Activated CD8-positive, alpha-beta memory T cell treated with anti-CD3 and anti-CD28 coated beads for 48 hours (primary cell): Measurements from ENCODE around the gene XRN1.
A peak's percentile ranks its signal among the peaks of the same experiment; 100 is the strongest.
"Not testable (repeated sequence)": the region's sequence is repeated elsewhere in the genome, so short reads cannot be mapped to it uniquely, and the experiment has no call there.

Experiments used
- DNase-seq, 3 experiments: peaks; one replicate each; pipeline ENCODE4 v3.0.0-alpha.2; 2020; ENCODE audit warnings: low read depth in 2 of 3, low spot score in 2 of 3

Gene XRN1

GRCh38 chr3:142353571-142353970, 94.3 kb downstream of the XRN1 start:
- DNase-seq = no peak

GRCh38 chr3:142352698-142353097, 95.1 kb downstream of the XRN1 start:
- DNase-seq = not testable (repeated sequence)

- DNase-seq = no peak
Measured at GRCh38 chr3:142348460-142348859, 99.4 kb downstream of the XRN1 start.

DNA sequence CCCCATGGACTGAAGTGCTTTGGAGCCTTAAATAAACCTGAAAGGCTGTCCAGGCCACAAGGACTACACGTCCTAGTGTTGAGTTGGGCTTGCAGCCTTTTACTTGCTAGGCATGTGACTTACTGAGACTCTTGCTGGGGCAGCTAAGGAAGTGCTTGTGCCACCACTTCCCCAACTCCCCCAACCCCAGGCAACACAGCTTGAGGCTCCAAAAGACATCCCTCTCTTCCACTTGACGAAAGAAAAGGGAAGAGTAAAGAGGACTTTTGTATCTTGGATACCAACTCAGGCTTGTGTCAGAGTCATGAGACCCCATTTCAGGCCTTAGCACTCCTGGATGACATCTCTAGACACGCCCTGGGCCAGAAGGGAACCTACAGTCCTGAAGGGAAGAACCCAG, 109.8 kb downstream of the XRN1 start:
- no peak for DNase-seq

GRCh38 chr3:142332390-142332789, 115.4 kb downstream of the XRN1 start:
- no peak for DNase-seq

GRCh38 chr3:142324275-142324953, 123.4 kb downstream of the XRN1 start:
- DNase-seq = not testable (repeated sequence)

- DNase-seq = no peak
Measured at GRCh38 chr3:142319912-142320311, 127.9 kb downstream of the XRN1 start.

- no peak for DNase-seq
Measured at GRCh38 chr3:142319094-142319493, 128.7 kb downstream of the XRN1 start.

DNA sequence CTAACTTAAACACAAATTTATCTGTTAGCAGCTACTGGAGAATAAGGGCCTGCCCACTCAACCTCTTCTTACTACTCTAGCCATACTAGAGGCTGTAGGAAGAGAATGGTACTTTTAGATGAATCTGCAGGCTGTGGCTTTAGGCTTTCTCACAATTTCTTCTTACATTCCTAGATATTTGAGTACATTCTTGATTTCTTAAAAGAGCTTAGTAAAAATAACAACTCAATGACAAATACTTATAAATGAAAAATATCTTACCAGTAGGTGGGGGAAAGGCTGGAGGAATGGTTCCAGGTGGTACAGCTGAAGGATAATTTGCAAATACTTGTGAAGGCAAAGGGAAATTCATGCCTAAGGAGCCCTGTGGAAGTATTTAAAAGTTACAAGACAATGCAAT, 129.5 kb downstream of the XRN1 start:
- no peak for DNase-seq

GRCh38 chr3:142315978-142316388, 131.9 kb downstream of the XRN1 start:
- not testable (repeated sequence) for DNase-seq

- DNase-seq = no peak
Measured at GRCh38 chr3:142315083-142315482, 132.8 kb downstream of the XRN1 start.

GRCh38 chr3:142310439-142310838, 137.4 kb downstream of the XRN1 start:
- DNase-seq = no peak

DNA sequence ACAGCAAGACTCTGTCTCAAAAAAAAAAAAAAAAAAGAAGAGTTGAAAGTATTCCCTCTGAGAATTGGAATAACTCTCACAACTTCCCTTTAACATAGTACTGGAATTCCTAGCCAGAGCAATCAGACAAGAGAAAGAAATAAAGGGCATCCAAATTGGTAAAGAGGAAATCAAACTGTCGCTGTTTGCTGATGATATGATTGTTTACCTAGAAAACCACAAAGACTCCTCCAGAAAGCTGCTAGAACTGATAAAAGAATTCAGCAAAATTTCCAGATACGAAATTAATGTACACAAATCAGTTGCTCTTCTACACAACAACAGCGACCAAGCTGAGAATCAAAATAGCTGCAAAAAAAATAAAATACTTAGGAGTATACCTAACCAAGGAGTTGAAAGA, 145.0 kb downstream of the XRN1 start:
- not testable (repeated sequence) for DNase-seq

DNA sequence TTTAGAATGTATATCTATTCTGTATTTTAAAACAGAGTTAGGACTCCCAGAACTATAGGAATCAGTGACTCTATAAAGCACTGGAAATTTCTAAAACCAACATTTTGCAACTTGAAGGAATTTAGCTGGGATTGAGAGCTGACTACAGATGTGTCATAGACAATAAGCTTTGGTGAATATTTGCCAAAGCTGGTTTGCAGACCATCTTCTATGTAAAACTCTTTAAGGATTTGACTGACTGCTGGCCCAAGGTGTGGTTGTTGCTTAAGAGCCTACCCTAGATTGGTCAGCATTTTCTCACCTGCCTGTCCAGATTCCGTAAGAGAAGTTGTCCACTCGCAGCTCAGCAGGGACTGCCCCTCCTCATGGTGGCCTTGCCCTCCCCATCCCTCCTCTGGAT, 149.2 kb downstream of the XRN1 start:
- no peak for DNase-seq

DNA sequence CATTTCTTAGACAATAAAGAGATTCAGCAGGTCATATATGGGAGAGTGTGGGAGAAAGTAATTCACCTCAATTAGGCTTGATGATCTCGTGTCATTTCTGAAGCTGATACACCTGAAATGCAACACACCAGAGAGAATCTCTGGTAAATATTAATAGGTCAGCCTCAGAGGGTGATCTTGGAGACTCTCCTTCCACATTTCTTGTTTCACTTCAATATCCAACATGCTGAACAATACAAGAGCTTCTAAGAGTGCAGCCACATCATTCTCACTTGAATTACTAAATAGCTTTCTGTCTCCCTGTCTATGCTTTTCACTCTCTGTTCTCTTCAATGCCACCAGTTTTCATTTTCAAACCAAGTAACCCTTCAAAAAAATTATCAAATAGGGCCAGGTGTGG, 151.3 kb downstream of the XRN1 start:
- DNase-seq = no peak

- no peak for DNase-seq
Measured at GRCh38 chr3:142287866-142288638, 159.8 kb downstream of the XRN1 start.

DNA sequence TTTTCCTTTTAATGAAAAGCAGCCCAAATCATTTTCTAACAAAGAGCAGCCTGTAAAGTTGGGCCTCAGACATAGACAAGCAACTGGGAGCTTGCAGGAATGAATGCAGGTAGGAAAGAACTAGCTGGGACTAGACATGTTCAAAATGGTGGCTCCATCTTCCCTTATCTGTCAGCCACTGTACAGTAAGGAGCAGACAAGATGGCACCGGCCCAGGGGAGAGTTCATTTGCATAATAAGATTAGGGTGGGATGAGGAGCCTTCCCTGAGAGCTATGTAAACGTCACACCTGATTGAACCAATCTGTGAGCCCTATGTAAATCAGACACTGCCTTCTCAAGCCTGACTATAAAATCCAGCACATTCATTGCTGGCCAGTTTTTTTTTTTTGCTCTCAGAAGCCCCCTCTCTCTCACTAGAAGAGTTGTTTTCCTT, 162.7 kb downstream of the XRN1 start:
- no peak for DNase-seq

- DNase-seq = no peak
Measured at GRCh38 chr3:142282503-142282902, 165.3 kb downstream of the XRN1 start.

GRCh38 chr3:142281474-142281873, 166.4 kb downstream of the XRN1 start:
- no peak for DNase-seq

- DNase-seq = peak in 1 of 3 experiments; percentile 20
Measured at GRCh38 chr3:142279965-142280590, 167.8 kb downstream of the XRN1 start.

DNA sequence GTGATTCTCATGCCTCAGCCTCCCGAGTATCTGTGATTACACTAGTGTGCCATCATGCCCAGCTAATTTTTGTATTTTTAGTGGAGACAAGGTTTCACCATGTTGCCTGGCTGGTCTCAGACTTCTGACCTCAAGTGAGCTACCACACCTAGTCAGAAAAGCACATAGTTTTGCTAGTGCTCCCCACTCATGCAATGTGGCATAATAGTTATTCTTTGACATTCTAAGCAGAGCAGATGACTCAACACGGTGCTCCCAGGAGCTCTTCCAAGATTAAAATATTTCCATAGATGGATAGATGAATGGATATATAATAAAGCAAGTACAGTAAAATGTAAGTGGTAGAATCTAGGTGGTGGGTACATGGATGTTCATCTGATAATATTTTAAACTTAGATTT, 169.4 kb downstream of the XRN1 start:
- DNase-seq = no peak

- DNase-seq = no peak
Measured at GRCh38 chr3:142276781-142277180, 171.1 kb downstream of the XRN1 start.
